ENCODE results near the gene AFP.

AFP gene

DNA sequence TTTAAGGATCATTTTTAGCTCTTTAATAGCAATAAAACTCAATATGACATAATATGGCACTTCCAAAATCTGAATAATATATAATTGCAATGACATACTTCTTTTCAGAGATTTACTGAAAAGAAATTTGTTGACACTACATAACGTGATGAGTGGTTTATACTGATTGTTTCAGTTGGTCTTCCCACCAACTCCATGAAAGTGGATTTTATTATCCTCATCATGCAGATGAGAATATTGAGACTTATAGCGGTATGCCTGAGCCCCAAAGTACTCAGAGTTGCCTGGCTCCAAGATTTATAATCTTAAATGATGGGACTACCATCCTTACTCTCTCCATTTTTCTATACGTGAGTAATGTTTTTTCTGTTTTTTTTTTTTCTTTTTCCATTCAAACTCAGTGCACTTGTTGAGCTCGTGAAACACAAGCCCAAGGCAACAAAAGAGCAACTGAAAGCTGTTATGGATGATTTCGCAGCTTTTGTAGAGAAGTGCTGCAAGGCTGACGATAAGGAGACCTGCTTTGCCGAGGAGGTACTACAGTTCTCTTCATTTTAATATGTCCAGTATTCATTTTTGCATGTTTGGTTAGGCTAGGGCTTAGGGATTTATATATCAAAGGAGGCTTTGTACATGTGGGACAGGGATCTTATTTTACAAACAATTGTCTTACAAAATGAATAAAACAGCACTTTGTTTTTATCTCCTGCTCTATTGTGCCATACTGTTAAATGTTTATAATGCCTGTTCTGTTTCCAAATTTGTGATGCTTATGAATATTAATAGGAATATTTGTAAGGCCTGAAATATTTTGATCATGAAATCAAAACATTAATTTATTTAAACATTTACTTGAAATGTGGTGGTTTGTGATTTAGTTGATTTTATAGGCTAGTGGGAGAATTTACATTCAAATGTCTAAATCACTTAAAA, 16.6 kb upstream of the AFP start:
- TF ChIP-seq, protein P1, sequence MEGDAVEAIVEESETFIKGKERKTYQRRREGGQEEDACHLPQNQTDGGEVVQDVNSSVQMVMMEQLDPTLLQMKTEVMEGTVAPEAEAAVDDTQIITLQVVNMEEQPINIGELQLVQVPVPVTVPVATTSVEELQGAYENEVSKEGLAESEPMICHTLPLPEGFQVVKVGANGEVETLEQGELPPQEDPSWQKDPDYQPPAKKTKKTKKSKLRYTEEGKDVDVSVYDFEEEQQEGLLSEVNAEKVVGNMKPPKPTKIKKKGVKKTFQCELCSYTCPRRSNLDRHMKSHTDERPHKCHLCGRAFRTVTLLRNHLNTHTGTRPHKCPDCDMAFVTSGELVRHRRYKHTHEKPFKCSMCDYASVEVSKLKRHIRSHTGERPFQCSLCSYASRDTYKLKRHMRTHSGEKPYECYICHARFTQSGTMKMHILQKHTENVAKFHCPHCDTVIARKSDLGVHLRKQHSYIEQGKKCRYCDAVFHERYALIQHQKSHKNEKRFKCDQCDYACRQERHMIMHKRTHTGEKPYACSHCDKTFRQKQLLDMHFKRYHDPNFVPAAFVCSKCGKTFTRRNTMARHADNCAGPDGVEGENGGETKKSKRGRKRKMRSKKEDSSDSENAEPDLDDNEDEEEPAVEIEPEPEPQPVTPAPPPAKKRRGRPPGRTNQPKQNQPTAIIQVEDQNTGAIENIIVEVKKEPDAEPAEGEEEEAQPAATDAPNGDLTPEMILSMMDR (IDR thresholded peaks at IDR 0.05; ENCODE audit: insufficient read depth, low read depth, low read length, missing control alignments), result no peak
- H3K4me3 ChIP-seq (ENCODE audit: low read depth, low read length), result no peak overlapping the region
- DNase-seq (ENCODE audit: low read depth), result no peak

DNA sequence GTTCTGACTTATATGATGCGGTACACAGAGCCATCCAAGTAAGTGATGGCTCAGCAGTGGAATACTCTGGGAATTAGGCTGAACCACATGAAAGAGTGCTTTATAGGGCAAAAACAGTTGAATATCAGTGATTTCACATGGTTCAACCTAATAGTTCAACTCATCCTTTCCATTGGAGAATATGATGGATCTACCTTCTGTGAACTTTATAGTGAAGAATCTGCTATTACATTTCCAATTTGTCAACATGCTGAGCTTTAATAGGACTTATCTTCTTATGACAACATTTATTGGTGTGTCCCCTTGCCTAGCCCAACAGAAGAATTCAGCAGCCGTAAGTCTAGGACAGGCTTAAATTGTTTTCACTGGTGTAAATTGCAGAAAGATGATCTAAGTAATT, 15.4 kb upstream of the AFP start:
- no peak overlapping the region for H3K4me3 ChIP-seq (ENCODE audit: low read depth, low read length)
- TF ChIP-seq, protein P1 (IDR thresholded peaks at IDR 0.05; ENCODE audit: insufficient read depth, low read depth, low read length, missing control alignments), result no peak
- no peak for DNase-seq (ENCODE audit: low read depth)

DNA sequence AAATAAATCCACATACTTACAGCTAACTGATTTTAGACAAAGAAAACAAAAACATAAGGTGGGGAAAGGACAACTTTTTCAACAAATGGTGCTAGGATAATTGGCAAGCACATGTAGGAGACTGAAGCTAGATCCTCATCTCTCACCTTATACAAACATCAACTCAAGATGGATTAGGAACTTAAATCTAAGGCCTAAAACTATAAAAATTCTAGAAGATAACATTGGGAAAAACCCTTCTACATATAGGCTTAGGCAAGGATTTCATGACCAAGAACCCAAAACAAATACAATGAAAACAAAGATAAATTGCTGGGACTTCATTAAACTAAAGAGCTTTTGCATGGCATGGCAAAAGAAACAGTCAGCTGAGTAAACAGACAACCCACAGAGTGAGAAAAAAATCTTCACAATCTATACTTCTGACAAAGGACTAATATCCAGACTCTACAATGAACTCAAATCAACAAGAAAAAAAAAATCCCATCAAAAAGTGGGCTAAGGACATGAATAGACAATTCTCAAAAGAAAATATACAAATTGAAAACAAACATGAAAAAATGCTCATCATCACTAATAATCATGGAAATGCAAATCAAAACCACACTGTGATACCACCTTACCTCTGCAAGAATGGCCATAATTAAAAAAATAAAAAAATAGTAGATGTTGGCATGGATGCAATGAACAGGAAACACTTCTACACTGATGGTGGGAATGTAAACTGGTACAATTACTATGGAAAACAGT, 14.1 kb upstream of the AFP start:
- DNase-seq (ENCODE audit: low read depth), result no peak
- H3K4me3 ChIP-seq (ENCODE audit: low read depth, low read length), result no peak overlapping the region
- TF ChIP-seq, protein P1 (IDR thresholded peaks at IDR 0.05; ENCODE audit: insufficient read depth, low read depth, low read length, missing control alignments), result no peak

DNA sequence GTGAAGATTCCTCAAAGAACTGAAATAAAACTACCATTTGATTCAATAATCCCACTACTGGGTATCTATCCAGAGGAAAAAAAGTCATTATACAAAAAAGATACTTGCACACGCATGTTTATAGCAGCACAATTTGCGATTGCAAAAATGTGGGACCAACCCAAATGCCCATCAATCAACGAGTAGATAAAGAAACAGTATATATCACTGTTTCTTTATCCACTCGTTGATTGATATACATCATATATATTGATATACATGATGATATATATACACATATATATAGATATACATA, 13.6 kb upstream of the AFP start:
- TF ChIP-seq, protein P1 (IDR thresholded peaks at IDR 0.05; ENCODE audit: insufficient read depth, low read depth, low read length, missing control alignments), result no peak
- DNase-seq (ENCODE audit: low read depth), result no peak

DNA sequence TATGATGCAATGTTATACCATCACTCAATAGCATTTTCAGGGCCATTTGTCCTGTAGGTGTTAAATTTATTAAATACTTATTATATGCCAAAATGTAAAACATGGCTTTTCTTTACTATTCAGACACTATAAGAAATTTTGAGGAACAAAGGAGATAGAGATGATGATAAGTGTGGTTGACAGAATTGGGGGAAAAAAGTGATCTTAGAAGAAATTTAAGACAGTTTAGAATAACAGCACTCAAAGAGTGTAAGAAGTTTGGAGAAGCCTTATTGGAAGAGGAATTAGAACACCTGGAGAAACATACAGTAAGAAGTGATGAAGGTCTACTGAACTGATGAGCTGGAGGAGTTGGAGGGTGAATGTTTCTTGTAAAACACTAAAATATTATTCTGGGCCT, 12.8 kb upstream of the AFP start:
- TF ChIP-seq, protein P1 (IDR thresholded peaks at IDR 0.05; ENCODE audit: insufficient read depth, low read depth, low read length, missing control alignments), result no peak
- DNase-seq (ENCODE audit: low read depth), result no peak
- H3K4me3 ChIP-seq (ENCODE audit: low read depth, low read length), result no peak overlapping the region

More for the DNA sequence above, 13.6 kb upstream of the AFP start:
- H3K4me3 ChIP-seq (ENCODE audit: low read depth, low read length), result no peak overlapping the region

DNA sequence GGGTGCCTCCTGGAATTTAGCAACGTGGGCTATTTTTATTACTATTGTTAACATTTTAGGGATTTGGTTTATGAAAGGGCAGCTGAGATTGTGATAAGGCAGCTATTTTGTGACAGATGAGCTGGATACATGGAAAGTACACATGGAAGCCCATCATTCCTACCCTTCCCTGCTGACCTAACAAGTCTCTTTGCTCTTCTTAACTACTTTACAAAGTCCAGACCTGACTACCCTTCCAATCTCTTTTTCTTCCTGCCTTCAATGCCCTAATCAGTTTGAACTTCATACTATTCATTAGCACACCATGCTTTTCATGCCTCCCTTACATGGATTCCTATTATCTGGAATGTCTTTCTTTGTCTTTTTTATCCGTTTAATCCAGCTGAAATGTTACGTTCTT, 9.4 kb upstream of the AFP start:
- H3K4me3 ChIP-seq (ENCODE audit: low read depth, low read length), result no peak overlapping the region
- TF ChIP-seq, protein P1 (IDR thresholded peaks at IDR 0.05; ENCODE audit: insufficient read depth, low read depth, low read length, missing control alignments), result no peak
- DNase-seq (ENCODE audit: low read depth), result no peak

Measured in GM12865 (cell line).